Transverse colon (tissue), 4 donors: Measurements from ENCODE around the gene JAZF1. TPM values are rescaled to one million over a fixed set of nuclear protein-coding genes. Genes with fewer than 3 reads are reported as not detected.

Experiments
- DNase-seq: peaks from one replicate; pipeline ENCODE4 v3.0.0-alpha.2; 2019
- H3K27ac ChIP-seq, 4 donors: fragments of 200-600 bp; sonication (generic); 2 replicates each; pipeline ENCODE4 v1.5.1; 2016 to 2018; ENCODE audit warnings: inconsistent platforms in 4 of 4
- H3K27me3 ChIP-seq: fragments of 200-600 bp; sonication (generic); 2 replicates; pipeline ENCODE4 v1.5.1; 2017; ENCODE audit warnings: inconsistent platforms
- H3K36me3 ChIP-seq, 4 donors: fragments of 200-600 bp; sonication (generic); 2 replicates each; pipeline ENCODE4 v1.5.1; 2017 to 2019; ENCODE audit warnings: inconsistent platforms in 4 of 4
- H3K4me1 ChIP-seq, 4 donors: fragments of 200-600 bp; sonication (generic); 2 replicates each; pipeline ENCODE4 v1.5.1; 2017 to 2020; ENCODE audit warnings: inconsistent platforms in 4 of 4
- H3K4me3 ChIP-seq, 4 donors: fragments of 200-600 bp; sonication (generic); 1 replicate in 1 of 4; 2 replicates in 3 of 4; pipeline versions ENCODE4 v1.5.1 to v1.6.1; 2017 to 2019; ENCODE audit warnings: inconsistent platforms in 4 of 4
- H3K9me3 ChIP-seq, 2 donors: fragments of 200-600 bp; sonication (generic); 2 replicates each; pipeline ENCODE4 v1.5.1; 2017 to 2019; ENCODE audit warnings: inconsistent platforms in 2 of 2
- CTCF ChIP-seq, 5 experiments: fragments of 200-600 bp in 3 of 5; fragments of 450-650 bp in 2 of 5; sonication (generic) in 3 of 5; IDR thresholded peaks; 1 replicate in 2 of 5; 2 replicates in 3 of 5; pipeline ENCODE4 v1.5.1; 2016 to 2017; ENCODE audit warnings: antibody characterized with exemption in 5 of 5, inconsistent platforms in 3 of 5, mild to moderate bottlenecking in 2 of 5, moderate library complexity in 1 of 5
- EP300 ChIP-seq: sonication (generic); formaldehyde crosslinking; IDR thresholded peaks from one replicate; pipeline ENCODE4 v1.6.1; 2017; ENCODE audit warnings: antibody characterized with exemption, low read depth
- POLR2A ChIP-seq: fragments of 450-650 bp; IDR thresholded peaks from one replicate; pipeline ENCODE4 v1.6.1; 2016; ENCODE audit warnings: antibody characterized with exemption, mild to moderate bottlenecking, moderate library complexity
- POLR2AphosphoS5 ChIP-seq, 3 donors: sonication (generic); formaldehyde crosslinking; IDR thresholded peaks; one replicate each; pipeline ENCODE4 v1.6.1; 2016; ENCODE audit warnings: antibody characterized with exemption in 3 of 3
- WGBS, 2 donors: methylation state at CpG; one replicate each; pipeline ENCODE4 v1.1.5; 2018; ENCODE audit warnings: low coverage in 1 of 2; 5-methylcytosine and 5-hydroxymethylcytosine counted together
- in situ Hi-C, 4 donors: fragments of 200-750 bp; cut with MboI; loops; one replicate each; pipeline versions ENCODE4 v1.15.0 to v1.15.1; 2017; ENCODE audit warnings: low sequenced_read_pairs in 3 of 4, low pct_ligation_motif_present in 1 of 4, low pct_unique_long_range_greater_than_20kb in 1 of 4
- intact Hi-C: fragments of 100-400 bp; cut with DNase I; formaldehyde crosslinking; loops from one replicate; pipeline ENCODE4 v1.15.1; 2023; ENCODE audit warnings: low total_unique reads
- total RNA-seq, 4 donors: library from RNA; depleted of rRNA; stranded (reverse); fragments of >200 nt; gene quantifications; one replicate each; pipeline ENCODE4 v1.1.0, GENCODE V29; 2016

The JAZF1 gene
- total RNA-seq, 4 donors from 2014 or later, result 11.0 to 12.2 (median 11.5) TPM

- Histone ChIP-seq H3K27ac (no peak overlapping the region), H3K4me1 (no peaks in the 10 kb centered on the region), H3K36me3 (no peaks in the 10 kb centered on the region), H3K4me3 (no peak overlapping the region), H3K27me3 (no peaks in the 10 kb centered on the region), H3K9me3 (no peaks in the 10 kb centered on the region)
- intact Hi-C loops, result no loop called here
- no peak for TF ChIP-seq EP300
- no peak for TF ChIP-seq POLR2A
- no peak for TF ChIP-seq CTCF (IDR thresholded peaks at IDR 0.05)
- TF ChIP-seq POLR2AphosphoS5 (IDR thresholded peaks at IDR 0.05), result no peak
- in situ Hi-C loops, result loop anchor here in 1 of 4 donors (25.0 kb wide), 1 partner anchor 323 kb away; no protein-coding TSS in a partner anchor
- DNase-seq, result no peak
- 60 to 83% methylated on average over 1 to 3 of the region's 3 CpGs for WGBS, 2 donors
Measured at GRCh38 chr7:27910326-27910725, 270.3 kb downstream of the JAZF1 start.

- in situ Hi-C loops, result loop anchor here in 1 of 4 donors (25.0 kb wide), 1 partner anchor 321 kb away; no protein-coding TSS in a partner anchor
- Histone ChIP-seq H3K27ac (no peak overlapping the region), H3K4me1 (no peaks in the 10 kb centered on the region), H3K27me3 (no peaks in the 10 kb centered on the region), H3K36me3 (no peaks in the 10 kb centered on the region), H3K4me3 (no peak overlapping the region), H3K9me3 (no peaks in the 10 kb centered on the region)
- intact Hi-C loops, result no loop called here
- DNase-seq, result no peak
- TF ChIP-seq EP300 (no peak), CTCF (IDR thresholded peaks at IDR 0.05) (no peak), POLR2AphosphoS5 (IDR thresholded peaks at IDR 0.05) (no peak), POLR2A (no peak)
- 90 to 93% methylated on average over 2 to 4 of the region's 4 CpGs for WGBS, 2 donors
Measured at GRCh38 chr7:27908534-27909165, 271.9 kb downstream of the JAZF1 start.

GRCh38 chr7:27906385-27907091 is 274.1 kb downstream of the JAZF1 start:
- in situ Hi-C loops, result loop anchor here in 1 of 4 donors (25.0 kb wide), 1 partner anchor 319 kb away; no protein-coding TSS in a partner anchor

More at GRCh38 chr7:27906385-27907091, 274.1 kb downstream of the JAZF1 start:
- DNase-seq, result no peak
- no peak for TF ChIP-seq POLR2AphosphoS5 (IDR thresholded peaks at IDR 0.05)
- TF ChIP-seq EP300, result no peak
- TF ChIP-seq CTCF (IDR thresholded peaks at IDR 0.05), result no peak
- no peak for TF ChIP-seq POLR2A
- WGBS, 2 donors, result 76 to 78% methylated on average over 4 of the region's 4 CpGs
- Histone ChIP-seq H3K4me1 (peaks cover 0 to 5% (median 0%) of the 10 kb centered on the region in 4 donors), H3K36me3 (no peaks in the 10 kb centered on the region), H3K27ac (no peak overlapping the region), H3K4me3 (no peak overlapping the region), H3K9me3 (no peaks in the 10 kb centered on the region), H3K27me3 (no peaks in the 10 kb centered on the region)
- intact Hi-C loops, result no loop called here
